Lung microvascular endothelial cell (primary cell): ENCODE data around the gene KIF21A. TPM values are rescaled to one million over a fixed set of nuclear protein-coding genes. Genes with fewer than 3 reads are reported as not detected.

Experiments used
- DNase-seq, 2 donors: peaks; one replicate each; pipeline versions ENCODE4 v3.0.0 to v3.0.0-alpha.2; 2010; ENCODE audit warnings: low read depth in 2 of 2
- total RNA-seq: library from RNA; depleted of rRNA; stranded (reverse); fragments of >200 nt; gene quantifications from 2 replicates; pipeline ENCODE4 v1.2.1, GENCODE V29; 2014

Gene KIF21A
- total RNA-seq, 1 donor from 2014 or later, result 3.8 TPM

DNA sequence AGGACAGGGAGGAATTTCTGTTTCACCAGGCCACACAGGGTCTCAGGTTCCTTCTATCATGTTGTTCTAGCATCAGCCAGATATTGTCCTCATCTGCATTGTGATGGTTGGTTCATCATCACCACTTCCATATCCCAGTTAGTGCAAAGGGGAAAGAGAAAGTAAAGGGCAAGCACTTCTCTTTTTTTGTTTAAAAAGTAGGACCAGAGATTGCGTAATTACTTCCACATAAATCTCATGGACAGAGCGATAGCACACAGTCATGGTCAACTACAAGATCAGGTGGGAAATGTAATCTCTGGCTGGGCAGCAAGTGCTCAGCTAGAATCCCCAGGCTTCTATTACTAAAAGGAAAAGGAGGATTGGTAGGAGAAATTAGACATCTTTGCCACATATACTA is 155.1 kb downstream of the KIF21A start:
- no peak for DNase-seq

DNA sequence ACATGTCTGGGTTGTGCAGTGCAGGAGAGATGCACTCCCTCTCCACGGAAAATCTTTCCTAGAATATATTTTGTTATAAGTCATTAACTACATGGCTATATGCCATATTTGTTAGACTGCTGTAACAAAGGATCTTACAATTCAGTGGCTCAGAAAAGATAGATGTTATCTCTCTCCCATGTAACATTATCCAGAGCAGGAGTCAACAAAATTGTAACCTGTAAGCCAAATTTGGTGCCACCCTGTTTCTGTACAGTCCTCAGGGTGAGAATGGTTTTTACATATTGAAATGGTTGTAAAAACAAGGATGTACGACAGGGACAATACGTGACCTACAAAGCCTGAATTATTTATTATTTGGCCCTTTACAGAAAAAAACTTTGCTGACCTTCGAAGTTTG is 155.5 kb downstream of the KIF21A start:
- DNase-seq, result no peak

DNA sequence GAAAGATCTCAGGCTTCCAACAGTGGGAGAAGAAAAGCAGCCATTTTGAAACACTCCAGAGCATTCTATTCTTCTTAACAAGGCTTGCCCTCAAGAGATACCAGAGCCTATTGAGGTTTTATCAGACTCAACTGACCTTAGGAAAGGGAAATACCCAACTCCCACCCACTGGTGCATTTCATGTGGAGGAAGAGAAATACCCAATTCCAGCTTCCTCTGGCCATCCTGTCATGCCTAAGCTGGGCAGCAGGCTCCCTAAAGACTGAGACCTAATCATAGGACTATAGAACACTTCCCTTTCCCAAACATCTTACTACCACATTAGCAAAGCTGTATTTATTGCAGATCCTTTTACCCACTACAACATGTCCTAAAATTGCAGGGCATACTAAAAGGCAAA is 164.5 kb downstream of the KIF21A start:
- no peak for DNase-seq

DNA sequence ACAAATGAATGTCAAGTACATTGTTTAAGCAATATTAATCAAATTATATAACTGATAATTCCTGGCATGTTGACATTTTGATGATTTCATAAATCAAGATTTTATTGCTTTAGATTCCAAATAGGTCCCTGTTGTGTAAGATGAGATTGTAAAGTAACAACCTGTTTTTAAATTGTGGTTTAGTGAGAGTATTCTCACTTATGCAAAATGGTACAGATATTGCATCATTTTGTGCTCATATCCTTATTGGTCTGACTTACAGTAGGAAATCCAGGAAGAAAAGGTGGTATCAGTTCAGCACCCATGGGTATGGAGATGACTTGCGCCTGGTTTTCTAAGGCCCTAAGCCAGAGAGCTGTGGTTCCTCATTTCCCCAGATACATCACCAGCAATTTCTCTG is 165.5 kb downstream of the KIF21A start:
- DNase-seq, result no peak

DNA sequence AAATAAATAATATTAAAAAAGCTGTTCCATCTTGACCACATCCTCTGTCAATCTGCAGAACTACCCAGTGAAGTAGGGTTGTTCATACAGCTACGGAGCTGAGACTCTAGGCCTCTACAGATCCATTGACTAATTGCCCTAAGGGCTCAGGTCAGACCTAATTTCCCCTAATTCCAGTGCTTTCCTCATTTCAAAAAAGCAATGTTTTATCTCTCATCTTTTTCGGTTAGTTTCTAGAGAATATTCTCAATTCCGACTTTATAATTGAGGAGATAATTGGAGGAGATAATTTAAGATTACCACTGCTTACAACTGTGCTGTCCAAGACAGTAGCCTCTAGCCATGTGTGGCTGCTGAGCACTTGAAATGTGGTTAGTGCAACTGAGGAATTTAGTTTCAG is 167.1 kb downstream of the KIF21A start:
- no peak for DNase-seq

DNA sequence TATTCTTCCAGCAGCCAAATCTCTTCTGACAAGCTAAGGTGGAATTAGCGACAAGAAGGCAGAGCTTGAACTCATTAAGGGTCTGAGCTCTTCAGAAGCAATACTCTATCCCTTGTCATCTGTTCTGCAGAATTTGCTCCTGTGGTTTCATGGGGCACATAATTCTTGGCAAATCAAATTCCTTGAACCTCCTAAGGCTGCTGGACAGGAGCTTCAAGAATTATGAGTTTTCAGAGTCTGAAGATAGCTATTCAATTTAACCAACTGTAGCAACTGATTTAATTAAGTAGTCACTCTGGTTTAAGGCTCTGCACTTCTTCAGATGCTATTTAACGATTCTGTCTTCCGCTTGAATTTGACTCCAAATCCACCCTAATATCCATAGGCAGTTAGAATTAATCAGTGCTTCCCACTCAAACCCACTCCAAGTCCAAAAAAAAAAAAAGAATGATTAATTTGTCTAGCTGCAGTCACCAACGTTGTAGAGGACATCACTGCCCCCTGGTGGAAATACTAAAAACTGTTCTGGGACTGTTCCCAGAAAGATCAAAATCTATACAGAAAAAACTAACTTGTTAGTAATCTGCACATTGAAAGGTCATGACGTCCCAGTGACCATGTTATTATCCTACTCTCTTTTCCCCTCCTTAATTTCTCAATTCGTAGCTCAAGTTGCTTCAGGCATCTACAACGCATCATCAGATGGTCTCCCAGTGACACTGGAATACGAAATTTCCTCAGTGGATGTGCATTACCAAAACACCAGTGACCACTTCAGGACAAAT is 169.9 kb downstream of the KIF21A start:
- peak; percentile 51 to 60 for DNase-seq

DNA sequence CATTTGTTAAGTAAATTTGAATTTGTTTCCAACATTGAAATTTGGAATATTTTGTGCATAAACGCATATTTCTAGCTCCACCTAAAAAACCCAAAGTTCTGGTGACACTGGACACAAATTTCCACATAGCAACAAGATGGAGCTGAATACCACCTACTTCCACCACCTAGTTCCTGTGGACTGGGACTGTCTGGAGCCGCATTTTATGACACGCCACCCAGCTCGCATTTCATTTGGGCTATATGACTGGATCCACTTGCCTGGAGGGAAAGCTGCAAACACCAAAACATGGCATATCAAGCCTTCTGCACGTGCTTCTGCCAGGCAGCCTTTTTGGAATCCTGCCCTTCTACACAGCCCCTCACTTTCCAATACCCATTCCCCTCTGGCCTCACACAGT is 173.4 kb downstream of the KIF21A start:
- DNase-seq, result no peak

DNA sequence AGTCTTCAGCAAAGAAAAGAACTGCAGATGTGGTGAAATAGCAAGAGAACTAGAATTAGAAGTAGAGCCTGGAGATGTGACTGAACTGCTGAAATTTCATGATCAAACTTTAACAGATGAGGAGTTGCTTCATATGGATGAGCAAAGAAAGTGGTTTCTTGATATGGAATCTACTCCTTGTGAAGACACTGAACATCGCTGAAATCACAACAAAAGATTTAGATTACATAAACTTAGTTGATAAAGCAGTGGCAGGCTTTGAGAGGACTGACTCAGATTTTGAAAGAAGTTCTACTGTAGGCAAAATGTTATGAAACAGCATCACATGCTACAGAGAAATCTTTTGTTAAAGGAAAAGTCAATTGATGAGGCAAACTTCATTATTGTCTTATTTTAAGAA is 175.0 kb downstream of the KIF21A start:
- DNase-seq, result no peak

DNA sequence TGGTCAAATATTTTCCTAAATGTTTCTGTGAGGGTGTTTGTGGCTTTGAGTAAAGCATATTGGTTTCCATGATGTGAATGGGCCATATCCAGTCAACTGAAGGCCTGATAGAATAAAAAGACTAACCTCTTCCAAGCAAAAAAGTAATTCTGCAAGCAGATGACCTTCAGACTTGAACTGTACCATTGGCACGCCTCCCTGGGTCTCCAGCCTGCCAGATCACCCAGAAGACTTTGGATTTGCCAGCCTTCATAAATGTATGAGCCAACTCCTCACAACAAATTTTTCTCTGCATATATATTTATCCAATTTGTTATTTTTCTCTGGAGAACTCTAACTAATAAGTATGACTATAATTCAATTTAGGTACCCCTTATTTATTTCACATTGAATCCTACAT is 190.3 kb downstream of the KIF21A start:
- no peak for DNase-seq

Other genes with a start within 250 kb of the KIF21A start
- not detected in 2 replicates for gene ABCD2, start 176.7 kb upstream of the KIF21A start, total RNA-seq